GM18511 (cell line): ENCODE measurements around the gene PDGFRA.

Experiments
- ATAC-seq: cut with Tn5 transposase; IDR thresholded peaks from one replicate; pipeline ENCODE4 v1.9.1; 2021; ENCODE audit warnings: mild to moderate bottlenecking, moderate library complexity; ENCODE audit not compliant: unreplicated experiment

Gene PDGFRA

GRCh38 chr4:54254915-54255246, 25.8 kb downstream of the PDGFRA start:
- no peak for ATAC-seq

GRCh38 chr4:54255881-54256280, 26.8 kb downstream of the PDGFRA start:
- ATAC-seq, result no peak

- no peak for ATAC-seq
Measured at GRCh38 chr4:54256491-54257486, 27.7 kb downstream of the PDGFRA start.

DNA sequence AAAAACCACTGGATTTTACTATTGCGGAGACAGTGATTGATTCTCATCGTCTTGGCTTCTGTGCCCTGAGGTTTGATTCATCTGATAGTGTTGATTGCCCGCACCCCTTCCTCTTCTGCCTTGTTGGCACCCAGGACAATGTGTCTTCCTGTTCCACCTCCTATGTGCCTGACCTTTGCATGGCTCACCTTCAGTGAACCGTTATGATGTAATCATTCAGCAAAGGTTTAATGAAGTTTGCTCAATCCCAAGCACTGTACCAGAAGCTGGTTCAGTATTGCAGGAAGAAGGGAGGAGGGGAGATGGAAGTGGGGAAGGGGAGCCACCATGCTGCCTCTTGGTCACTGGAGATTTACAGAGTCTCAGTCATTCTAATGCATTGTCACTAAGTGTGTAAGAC, 36.3 kb downstream of the PDGFRA start:
- ATAC-seq, result no peak

- ATAC-seq, result no peak
Measured at GRCh38 chr4:54268151-54268550, 39.1 kb downstream of the PDGFRA start.

DNA sequence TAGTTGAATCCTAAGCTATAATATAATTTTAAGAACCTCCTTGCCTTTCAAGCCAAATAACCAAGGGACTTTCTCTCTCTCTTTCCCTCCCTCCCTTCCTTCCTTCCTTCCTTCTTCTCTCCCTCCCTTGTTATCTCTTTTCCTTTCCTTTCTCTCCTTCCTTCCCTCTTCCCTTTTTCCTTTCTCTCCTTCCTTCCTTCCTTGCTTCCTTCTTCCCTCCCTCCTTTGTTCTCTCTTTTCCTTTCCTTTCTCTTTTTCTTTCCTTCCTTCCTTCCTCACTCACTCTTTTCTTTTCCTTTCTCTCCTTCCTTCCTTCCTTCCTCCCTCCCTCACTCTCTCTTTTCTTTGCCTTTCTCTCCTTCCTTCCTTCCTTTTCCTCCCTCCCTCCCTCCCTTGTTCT, 42.4 kb downstream of the PDGFRA start:
- no peak for ATAC-seq

DNA sequence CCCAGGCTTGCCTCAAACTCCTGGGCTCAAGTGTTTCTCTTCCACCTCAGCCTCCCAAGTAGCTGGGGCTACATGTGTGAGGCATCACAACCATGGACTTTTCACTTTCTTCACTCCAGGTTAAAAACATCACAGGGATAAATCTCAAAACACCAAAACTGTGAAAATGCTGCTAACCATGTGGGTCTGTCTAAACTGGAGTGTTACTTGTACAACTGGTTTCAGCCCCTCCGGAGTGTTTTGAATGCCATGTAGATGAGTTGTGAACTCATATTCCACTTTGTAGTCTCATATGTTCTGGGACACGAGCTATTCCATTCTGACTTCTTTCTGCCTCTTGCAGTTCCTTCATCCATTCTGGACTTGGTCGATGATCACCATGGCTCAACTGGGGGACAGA, 43.0 kb downstream of the PDGFRA start:
- ATAC-seq, result no peak

- no peak for ATAC-seq
Measured at GRCh38 chr4:54274264-54274663, 45.2 kb downstream of the PDGFRA start.

DNA sequence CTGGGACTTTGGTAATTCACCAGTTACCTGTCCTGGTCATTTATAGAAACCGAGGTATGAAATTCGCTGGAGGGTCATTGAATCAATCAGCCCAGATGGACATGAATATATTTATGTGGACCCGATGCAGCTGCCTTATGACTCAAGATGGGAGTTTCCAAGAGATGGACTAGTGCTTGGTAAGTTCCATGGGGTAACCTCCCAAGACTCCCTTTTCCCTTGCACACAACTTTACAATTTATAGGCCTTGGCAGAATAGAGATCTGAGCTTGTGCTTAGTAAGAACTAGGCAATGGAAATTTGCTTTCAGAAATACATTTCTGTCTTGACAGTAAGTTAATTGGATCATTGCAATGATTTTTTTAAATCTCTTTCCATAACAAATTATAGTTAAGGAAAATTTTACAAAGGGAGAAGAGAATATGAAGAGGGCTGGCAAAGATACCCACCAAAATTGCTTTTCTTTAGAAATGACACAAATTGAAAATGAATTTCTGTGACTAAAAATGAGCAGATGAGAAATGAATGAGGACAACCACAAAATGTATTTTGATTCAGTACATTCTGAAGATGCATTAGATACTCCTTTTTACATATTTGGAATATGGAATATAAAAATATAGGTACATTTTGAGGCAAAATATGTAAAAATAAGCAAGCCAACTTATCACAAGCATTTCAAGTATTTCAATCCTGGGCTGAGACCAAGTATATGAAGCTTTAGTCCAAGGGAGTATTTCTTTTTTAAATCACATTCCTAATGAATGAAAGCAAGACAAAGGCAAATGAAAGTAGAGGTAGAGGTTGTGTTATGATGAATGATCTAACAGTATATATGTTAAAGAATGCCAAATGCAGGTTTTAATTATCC, 45.9 kb downstream of the PDGFRA start:
- ATAC-seq, result no peak

DNA sequence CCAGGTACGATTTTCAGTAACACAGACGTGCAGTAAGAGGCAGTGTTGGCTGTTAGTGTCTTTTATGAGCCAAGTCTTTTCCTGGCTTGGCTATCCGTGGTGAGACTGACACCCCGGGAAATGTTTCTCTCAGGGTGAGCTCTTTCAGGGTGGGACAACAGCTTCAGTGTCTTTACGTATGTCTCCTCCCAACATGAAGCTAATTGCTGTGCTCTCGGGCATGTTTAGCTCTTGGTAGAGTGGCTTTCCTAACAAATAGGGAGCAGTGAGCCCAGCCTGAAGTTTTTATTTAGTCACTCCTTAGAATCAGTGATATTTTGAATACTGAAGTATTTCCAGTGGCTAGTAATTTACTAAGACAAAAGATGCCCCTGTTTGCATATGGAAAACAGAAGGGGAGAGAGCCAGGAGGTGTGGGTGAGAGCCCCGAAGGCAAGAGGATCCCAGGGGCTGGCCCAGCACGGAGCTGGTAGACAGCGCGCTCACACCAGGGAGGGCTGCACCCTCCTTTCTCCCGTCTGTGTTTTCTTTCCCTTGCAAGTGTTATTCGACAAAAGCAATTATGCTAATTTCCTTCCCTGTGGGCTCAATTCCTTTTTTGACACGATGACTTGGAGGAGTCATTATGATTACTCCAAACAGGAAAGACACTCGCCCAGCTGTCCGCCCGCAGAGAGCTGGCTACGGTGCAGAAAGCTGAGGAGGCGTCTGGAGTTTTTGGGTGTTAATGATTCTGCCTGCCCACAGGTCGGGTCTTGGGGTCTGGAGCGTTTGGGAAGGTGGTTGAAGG, 47.7 kb downstream of the PDGFRA start:
- no peak for ATAC-seq

DNA sequence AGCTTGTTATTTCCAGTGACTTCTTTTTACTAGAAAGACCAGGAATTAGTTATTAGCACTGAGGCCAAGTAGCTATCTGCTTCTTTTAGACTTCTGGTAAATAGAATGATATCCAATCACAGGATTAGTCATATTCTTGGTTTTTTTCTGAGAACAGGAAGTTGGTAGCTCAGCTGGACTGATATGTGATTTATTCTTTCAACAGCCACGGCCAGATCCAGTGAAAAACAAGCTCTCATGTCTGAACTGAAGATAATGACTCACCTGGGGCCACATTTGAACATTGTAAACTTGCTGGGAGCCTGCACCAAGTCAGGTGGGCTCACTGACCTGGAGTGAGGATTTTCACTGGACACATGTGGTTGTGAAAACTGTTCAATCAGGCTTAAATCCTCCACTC, 48.6 kb downstream of the PDGFRA start:
- peak; percentile 80 for ATAC-seq

DNA sequence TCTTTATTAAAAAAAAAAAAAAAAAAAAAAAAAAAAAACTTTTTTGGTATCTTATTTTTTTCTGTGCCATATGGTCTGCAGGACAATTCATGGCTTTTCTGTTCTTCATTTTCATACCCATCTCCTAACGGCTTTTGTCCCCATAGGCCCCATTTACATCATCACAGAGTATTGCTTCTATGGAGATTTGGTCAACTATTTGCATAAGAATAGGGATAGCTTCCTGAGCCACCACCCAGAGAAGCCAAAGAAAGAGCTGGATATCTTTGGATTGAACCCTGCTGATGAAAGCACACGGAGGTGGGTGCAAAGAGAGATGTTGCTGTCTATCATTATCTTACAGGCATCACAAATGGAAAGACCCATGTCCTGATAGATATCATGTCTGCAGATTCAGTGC, 49.1 kb downstream of the PDGFRA start:
- no peak for ATAC-seq

DNA sequence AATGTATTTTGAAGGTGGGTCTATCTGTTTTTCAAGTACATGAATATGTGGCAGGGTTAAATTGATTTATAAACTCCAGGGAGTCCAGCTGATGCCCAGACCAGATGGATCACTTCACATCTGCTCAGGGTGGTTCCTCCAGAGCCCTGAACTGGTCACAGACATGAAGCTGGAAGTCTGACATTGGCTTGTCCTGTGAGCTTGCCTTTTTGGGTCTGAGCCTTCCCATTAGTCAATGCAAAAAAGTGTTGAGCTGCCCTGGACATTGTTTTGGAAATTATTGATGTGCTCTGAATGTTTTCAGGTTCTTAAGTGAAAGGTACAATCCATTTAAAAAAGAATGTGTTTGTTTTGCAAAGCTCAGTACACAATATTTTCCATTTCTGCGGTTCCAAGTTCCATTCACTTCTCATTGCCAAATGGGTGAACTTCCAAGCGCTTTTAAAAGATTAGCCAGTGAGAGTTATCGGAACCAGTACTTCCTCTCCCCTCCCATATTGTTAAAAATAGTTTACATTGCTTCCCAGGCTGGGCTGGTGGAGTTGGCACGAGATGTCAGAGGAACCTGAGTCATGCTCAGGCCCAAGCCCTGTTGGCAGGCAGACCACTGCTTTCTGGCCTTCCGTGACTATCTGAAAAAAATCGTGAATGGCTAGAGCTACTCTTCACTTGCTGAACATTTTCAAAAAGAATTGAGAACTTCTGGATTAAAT, 52.1 kb downstream of the PDGFRA start:
- ATAC-seq, result no peak

- ATAC-seq, result no peak
Measured at GRCh38 chr4:54282837-54283236, 53.7 kb downstream of the PDGFRA start.

- no peak for ATAC-seq
Measured at GRCh38 chr4:54289316-54289715, 60.2 kb downstream of the PDGFRA start.

GRCh38 chr4:54290980-54291379, 61.9 kb downstream of the PDGFRA start:
- ATAC-seq, result no peak

DNA sequence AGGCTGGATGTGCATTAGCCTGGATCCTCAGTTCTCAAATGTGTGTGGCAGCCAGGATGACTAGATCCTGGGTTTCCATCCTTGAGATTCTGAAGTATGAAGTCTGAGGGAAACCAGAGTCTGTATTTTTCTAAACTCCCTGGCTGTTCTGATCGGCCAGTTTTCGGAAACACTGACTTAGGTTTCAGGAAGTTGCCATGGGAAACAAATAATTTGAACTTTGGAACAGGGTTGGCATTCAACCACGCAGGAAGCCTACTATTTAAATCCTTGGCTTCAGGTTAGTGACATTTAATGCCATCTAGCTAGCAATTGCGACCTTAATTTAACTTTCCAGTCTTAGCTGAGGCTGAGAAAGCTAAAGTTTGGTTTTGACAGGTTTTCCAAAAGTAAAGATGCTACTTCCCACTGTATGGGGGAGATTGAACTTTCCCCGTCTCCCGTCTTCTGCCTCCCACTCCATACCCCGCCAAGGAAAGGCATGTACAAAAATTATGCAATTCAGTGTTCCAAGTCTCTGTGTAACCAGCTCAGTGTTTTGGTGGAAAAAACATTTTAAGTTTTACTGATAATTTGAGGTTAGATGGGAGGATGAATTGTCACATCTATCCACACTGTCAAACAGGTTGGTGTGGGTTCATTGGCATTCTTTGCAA, 67.6 kb downstream of the PDGFRA start:
- ATAC-seq, result no peak

- ATAC-seq, result no peak
Measured at GRCh38 chr4:54308110-54308509, 79.0 kb downstream of the PDGFRA start.

GRCh38 chr4:54315561-54316538, 86.8 kb downstream of the PDGFRA start:
- ATAC-seq, result peak; percentile 99
